T-helper 2 cell treated with Interferon-gamma antibody and Interleukin-4, amounts not matched to agents 5 μg/mL and 100 μg/mL, for 36 hours (primary cell): Measurements from ENCODE around the gene CHTF18.
"Not testable (repeated sequence)": the region's sequence is repeated elsewhere in the genome, so short reads cannot be mapped to it uniquely, and the experiment has no call there.

Experiments
- DNase-seq: peaks from one replicate; pipeline ENCODE4 v3.0.0; 2021; ENCODE audit warnings: low spot score
- H3K27ac Mint-ChIP-seq: one replicate; pipeline ENCODE4 v1.8.0; 2021; ENCODE audit warnings: mild to moderate bottlenecking, mixed read lengths
- H3K27me3 Mint-ChIP-seq: one replicate; pipeline ENCODE4 v1.8.0; 2021; ENCODE audit warnings: low read depth, mixed read lengths
- H3K36me3 Mint-ChIP-seq: one replicate; pipeline ENCODE4 v1.8.0; 2021; ENCODE audit warnings: low read depth, mixed read lengths
- H3K4me1 Mint-ChIP-seq: one replicate; pipeline ENCODE4 v1.8.0; 2021; ENCODE audit warnings: low read depth, mixed read lengths
- H3K4me3 Mint-ChIP-seq: one replicate; pipeline ENCODE4 v1.8.0; 2022; ENCODE audit warnings: mild to moderate bottlenecking, moderate library complexity, mixed read lengths
- H3K9me3 Mint-ChIP-seq: one replicate; pipeline ENCODE4 v1.8.0; 2021; ENCODE audit warnings: mixed read lengths

The CHTF18 gene

DNA sequence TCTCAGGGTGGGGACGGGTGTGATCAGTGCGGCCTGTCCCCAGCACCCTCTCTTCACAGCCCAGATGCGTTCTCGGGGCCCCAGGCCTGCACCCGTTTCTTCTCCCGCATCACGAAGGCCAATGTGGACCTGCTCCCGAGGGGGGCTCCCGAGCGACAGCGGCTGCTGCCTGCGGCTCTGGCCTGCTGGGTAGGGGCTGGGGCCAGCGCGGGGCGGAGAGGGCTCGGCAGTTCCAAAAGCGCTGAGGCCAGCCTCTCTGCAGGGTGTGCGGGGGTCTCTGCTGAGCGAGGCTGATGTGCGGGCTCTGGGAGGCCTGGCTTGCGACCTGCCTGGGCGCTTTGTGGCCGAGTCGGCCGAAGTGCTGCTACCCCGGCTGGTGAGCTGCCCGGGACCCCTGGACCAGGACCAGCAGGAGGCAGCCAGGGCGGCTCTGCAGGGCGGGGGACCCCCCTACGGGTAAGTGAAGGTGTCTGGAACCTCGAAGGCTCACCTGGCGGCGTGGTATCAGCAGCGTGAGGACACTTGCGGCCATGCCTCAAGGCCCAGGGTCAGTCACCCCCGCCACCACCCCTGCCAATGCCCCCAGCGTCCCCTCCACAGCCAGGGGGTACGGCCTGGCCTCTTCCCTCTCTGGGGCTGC lies 23.5 kb upstream of the CHTF18 start:
- Mint-ChIP-seq H3K4me3 (no peak overlapping the region), H3K9me3 (no peaks in the 10 kb centered on the region), H3K4me1 (no peaks in the 10 kb centered on the region), H3K27me3 (no peaks in the 10 kb centered on the region), H3K27ac (no peak overlapping the region), H3K36me3 (no peaks in the 10 kb centered on the region)
- DNase-seq: no peak

- Mint-ChIP-seq H3K9me3 (no peaks in the 10 kb centered on the region), H3K27ac (no peak overlapping the region), H3K27me3 (no peaks in the 10 kb centered on the region), H3K4me3 (no peak overlapping the region), H3K36me3 (no peaks in the 10 kb centered on the region), H3K4me1 (no peaks in the 10 kb centered on the region)
- no peak for DNase-seq
Measured at GRCh38 chr16:765488-765865, 22.9 kb upstream of the CHTF18 start.

GRCh38 chr16:766008-766819 lies 22.2 kb upstream of the CHTF18 start:
- Mint-ChIP-seq H3K36me3 (no peaks in the 10 kb centered on the region), H3K4me1 (no peaks in the 10 kb centered on the region), H3K9me3 (no peaks in the 10 kb centered on the region), H3K27ac (no peak overlapping the region), H3K27me3 (no peaks in the 10 kb centered on the region), H3K4me3 (no peak overlapping the region)
- no peak for DNase-seq

DNA sequence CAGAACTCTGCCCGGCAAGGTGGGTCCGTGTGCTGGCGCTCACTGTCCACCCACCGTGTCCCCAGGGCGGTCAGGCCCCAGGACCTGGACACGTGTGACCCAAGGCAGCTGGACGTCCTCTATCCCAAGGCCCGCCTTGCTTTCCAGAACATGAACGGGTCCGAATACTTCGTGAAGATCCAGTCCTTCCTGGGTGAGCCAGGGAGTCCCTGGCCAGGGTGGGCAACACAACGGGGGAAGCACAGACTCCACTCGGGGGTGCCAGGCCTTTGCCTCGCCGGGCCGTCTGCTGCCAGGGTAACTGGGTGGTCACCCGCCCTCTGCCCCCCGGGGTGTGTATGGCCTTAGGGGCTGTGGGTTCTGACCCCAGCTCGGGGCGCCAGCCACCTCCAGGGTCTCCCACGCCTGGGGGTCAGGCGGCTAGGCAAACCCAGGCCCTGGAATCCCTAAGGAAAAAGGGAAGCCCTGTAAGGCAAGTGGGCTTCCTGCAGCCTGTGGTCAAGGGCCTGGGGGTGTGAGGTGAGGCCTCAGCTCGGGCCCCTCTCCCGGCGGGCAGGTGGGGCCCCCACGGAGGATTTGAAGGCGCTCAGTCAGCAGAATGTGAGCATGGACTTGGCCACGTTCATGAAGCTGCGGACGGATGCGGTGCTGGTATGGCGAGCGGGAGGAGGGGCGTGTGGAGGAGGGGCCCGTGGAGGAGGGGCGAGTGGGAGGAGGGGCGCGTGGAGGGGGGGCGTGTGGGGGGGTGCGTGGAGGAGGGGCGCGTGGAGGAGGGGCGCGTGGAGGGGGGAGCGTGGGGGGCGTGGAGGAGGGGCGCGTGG lies 21.4 kb upstream of the CHTF18 start:
- no peak overlapping the region for H3K4me3 Mint-ChIP-seq

GRCh38 chr16:767743-768235 lies 20.6 kb upstream of the CHTF18 start:
- Mint-ChIP-seq H3K36me3 (no peaks in the 10 kb centered on the region), H3K27ac (no peak overlapping the region), H3K4me1 (no peaks in the 10 kb centered on the region), H3K27me3 (no peaks in the 10 kb centered on the region), H3K9me3 (no peaks in the 10 kb centered on the region), H3K4me3 (no peak overlapping the region)
- DNase-seq: no peak

More for the DNA sequence above, 21.4 kb upstream of the CHTF18 start:
- Mint-ChIP-seq H3K27me3 (no peaks in the 10 kb centered on the region), H3K36me3 (no peaks in the 10 kb centered on the region), H3K4me1 (no peaks in the 10 kb centered on the region), H3K9me3 (no peaks in the 10 kb centered on the region), H3K27ac (no peak overlapping the region)
- DNase-seq: no peak

- H3K4me1 Mint-ChIP-seq: no peaks in the 10 kb centered on the region
- H3K9me3 Mint-ChIP-seq: no peaks in the 10 kb centered on the region
- no peak overlapping the region for H3K4me3 Mint-ChIP-seq
- no peaks in the 10 kb centered on the region for H3K36me3 Mint-ChIP-seq
- DNase-seq: no peak
- H3K27ac Mint-ChIP-seq: no peak overlapping the region
- no peaks in the 10 kb centered on the region for H3K27me3 Mint-ChIP-seq
Measured at GRCh38 chr16:768428-768827, 20.0 kb upstream of the CHTF18 start.

DNA sequence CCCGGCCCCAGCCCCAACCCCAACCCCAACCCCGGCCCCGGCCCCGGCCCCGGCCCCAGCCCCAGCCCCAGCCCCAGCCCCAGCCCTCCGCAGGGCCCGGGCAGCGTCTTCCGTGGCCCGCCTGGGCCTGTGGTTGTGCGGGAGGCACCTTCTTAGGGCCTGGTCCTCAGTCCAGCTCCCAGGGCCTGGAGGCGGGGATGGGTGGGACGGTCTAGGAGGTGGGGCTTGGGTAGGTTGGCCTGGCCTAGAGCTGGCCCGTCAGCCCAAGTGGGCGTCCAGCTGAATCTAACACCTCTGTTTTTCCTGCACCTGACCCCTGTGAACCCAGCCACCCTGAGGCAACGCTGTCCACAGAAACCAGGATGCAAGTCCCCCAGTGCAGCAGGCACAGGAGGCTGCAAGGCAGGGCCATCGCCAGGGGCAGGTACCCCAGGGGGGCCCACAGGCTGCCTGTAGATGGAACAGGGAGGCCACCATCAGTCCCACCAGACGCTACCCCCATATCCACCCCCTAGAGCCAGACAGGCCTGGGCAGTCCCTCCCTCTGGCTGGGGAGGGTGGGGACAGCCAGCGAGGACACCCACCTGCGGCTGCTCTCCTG lies 19.1 kb upstream of the CHTF18 start:
- Mint-ChIP-seq H3K36me3 (no peaks in the 10 kb centered on the region), H3K4me3 (no peak overlapping the region), H3K27me3 (no peaks in the 10 kb centered on the region), H3K9me3 (no peaks in the 10 kb centered on the region), H3K27ac (no peak overlapping the region), H3K4me1 (no peaks in the 10 kb centered on the region)
- no peak for DNase-seq

GRCh38 chr16:769934-770333 lies 18.5 kb upstream of the CHTF18 start:
- no peak for DNase-seq
- H3K36me3 Mint-ChIP-seq: no peaks in the 10 kb centered on the region
- H3K4me1 Mint-ChIP-seq: no peaks in the 10 kb centered on the region
- H3K27ac Mint-ChIP-seq: no peak overlapping the region
- no peaks in the 10 kb centered on the region for H3K9me3 Mint-ChIP-seq
- H3K27me3 Mint-ChIP-seq: no peaks in the 10 kb centered on the region
- no peak overlapping the region for H3K4me3 Mint-ChIP-seq

DNA sequence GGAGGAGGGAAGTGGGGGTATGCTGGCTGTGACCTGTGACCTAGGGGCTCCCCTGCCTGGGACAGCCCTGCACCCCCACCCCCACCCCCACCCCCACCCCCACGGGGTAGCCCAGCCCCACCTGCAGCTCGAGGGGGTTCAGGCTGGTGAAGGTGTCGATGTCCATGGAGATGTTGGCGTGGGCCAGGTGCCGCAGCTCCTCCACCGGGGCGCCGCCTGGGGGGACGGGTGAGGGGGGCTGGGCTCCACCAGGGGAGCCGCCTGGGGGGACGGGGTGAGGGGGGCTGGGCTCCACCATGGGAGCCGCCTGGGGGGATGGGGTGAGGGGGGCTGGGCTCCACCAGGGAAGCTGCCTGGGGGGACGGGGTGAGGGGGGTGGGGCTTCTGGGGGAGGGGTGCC lies 18.0 kb upstream of the CHTF18 start:
- Mint-ChIP-seq H3K27ac (no peak overlapping the region), H3K36me3 (no peaks in the 10 kb centered on the region), H3K4me1 (no peaks in the 10 kb centered on the region), H3K4me3 (no peak overlapping the region), H3K27me3 (no peaks in the 10 kb centered on the region), H3K9me3 (no peaks in the 10 kb centered on the region)
- no peak for DNase-seq

DNA sequence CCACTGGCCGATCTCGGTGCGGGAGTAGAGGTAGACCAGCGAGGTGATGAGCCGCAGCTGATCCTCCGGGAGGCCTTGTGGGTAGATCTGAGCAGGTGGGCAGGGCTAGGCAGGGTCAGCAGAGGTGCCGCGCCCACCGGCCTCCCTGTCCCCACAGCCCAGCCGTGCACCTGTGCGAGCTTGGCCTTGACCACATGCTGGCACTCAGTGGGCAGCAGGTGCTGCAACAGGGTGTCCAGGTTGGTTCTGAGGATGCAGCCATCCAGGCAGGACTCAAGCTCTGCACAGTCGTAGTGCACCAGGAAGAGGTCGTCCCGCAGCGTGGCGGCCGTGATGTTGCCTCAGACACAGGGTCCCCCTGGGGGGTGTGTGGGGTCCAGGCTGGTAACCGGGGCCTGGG lies 15.5 kb upstream of the CHTF18 start:
- no peaks in the 10 kb centered on the region for H3K36me3 Mint-ChIP-seq
- no peak for DNase-seq
- H3K4me3 Mint-ChIP-seq: no peak overlapping the region
- no peaks in the 10 kb centered on the region for H3K27me3 Mint-ChIP-seq
- no peak overlapping the region for H3K27ac Mint-ChIP-seq
- no peaks in the 10 kb centered on the region for H3K9me3 Mint-ChIP-seq
- H3K4me1 Mint-ChIP-seq: no peaks in the 10 kb centered on the region

GRCh38 chr16:774086-775001 lies 14.1 kb upstream of the CHTF18 start:
- H3K36me3 Mint-ChIP-seq: no peaks in the 10 kb centered on the region
- no peak overlapping the region for H3K4me3 Mint-ChIP-seq
- no peak overlapping the region for H3K27ac Mint-ChIP-seq
- no peaks in the 10 kb centered on the region for H3K27me3 Mint-ChIP-seq
- H3K9me3 Mint-ChIP-seq: no peaks in the 10 kb centered on the region
- H3K4me1 Mint-ChIP-seq: no peaks in the 10 kb centered on the region
- DNase-seq: no peak

DNA sequence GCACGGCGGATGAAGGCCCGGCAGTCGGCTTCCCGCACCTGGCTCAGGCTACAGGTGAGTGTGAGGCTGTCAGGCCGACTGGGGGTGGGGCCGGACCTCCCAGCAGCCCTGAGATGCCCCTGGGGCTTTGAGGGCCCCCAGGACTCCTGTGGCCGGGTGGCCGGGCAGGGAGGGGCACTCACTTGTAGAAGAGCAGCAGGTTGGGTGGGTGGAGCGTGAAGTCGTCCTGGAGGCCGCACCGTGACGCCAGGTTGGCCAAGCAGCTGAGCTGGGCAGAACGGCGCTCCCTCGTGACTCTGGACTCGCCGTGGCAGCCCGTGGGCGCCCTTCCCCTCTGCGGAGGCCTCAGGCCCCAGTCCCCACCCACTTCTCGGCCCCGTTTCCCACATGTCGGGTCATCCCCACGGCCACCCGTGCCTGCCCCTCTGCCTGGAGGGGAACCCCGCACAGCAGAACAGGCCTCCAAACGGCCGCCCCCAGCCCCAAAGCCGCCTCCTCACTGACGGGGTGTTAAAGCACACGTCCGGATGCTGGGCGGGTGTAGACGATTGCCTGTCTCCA lies 13.1 kb upstream of the CHTF18 start:
- H3K27ac Mint-ChIP-seq: no peak overlapping the region
- H3K27me3 Mint-ChIP-seq: no peaks in the 10 kb centered on the region
- no peak overlapping the region for H3K4me3 Mint-ChIP-seq
- no peaks in the 10 kb centered on the region for H3K9me3 Mint-ChIP-seq
- no peaks in the 10 kb centered on the region for H3K4me1 Mint-ChIP-seq
- H3K36me3 Mint-ChIP-seq: no peaks in the 10 kb centered on the region
- no peak for DNase-seq

GRCh38 chr16:776298-776697 lies 12.1 kb upstream of the CHTF18 start:
- H3K9me3 Mint-ChIP-seq, H3K27me3 Mint-ChIP-seq, DNase-seq, H3K36me3 Mint-ChIP-seq, H3K4me3 Mint-ChIP-seq, H3K4me1 Mint-ChIP-seq, H3K27ac Mint-ChIP-seq: not testable (repeated sequence)
